Hepatocyte (in vitro differentiated cells): ENCODE measurements around the gene SLC31A1.

Experiments
- CTCF ChIP-seq: fragments of 200-600 bp; sonication (generic); IDR thresholded peaks from 2 replicates; pipeline ENCODE4 v1.5.1; 2016; ENCODE audit warnings: antibody characterized with exemption, mild to moderate bottlenecking; ENCODE audit not compliant: poor library complexity
- EZH2phosphoT487 ChIP-seq: fragments of 200-600 bp; sonication (generic); IDR thresholded peaks from one replicate; pipeline ENCODE4 v1.6.1; 2018; ENCODE audit warnings: antibody characterized with exemption, mild to moderate bottlenecking, low read depth, moderate library complexity; ENCODE audit not compliant: unreplicated experiment, severe bottlenecking

GRCh38 chr9:113281356-113281755, 60.0 kb downstream of the SLC31A1 start:
- TF ChIP-seq CTCF (no peak), EZH2phosphoT487 (no peak)
